Panc1 (cell line): Measurements from ENCODE around the gene PGK1.

ENCODE experiments used
- POLR2AphosphoS5 ChIP-seq: IDR thresholded peaks from 2 replicates; pipeline ENCODE4 v1.6.1; 2012; ENCODE audit warnings: mild to moderate bottlenecking, low read depth, low read length, moderate library complexity
- TF ChIP-seq, protein P1 (sequence below): fragments of 450-650 bp; IDR thresholded peaks from 2 replicates; pipeline ENCODE4 v1.5.1; 2017; ENCODE audit warnings: mild to moderate bottlenecking

DNA sequence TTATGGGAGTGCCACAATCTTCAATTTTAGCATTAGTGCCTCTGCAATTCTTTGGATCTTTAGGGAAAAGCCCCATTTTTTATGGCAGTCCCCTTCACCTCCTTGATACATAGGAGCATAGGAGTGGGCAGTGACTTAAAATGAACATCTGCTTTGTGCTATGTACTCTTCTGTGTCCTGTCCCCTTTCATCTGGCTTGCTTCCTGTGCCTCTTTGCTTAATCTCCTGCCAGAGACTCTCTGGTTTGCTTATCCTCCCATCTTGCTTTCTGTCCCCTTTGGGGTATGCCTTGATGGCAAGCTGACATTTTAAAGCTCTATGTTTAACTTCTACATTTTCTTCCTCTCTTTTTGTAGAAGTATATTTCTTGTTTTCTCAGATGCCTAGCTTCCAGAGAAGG lies 12.3 kb downstream of the PGK1 start:
- TF ChIP-seq, protein P1, sequence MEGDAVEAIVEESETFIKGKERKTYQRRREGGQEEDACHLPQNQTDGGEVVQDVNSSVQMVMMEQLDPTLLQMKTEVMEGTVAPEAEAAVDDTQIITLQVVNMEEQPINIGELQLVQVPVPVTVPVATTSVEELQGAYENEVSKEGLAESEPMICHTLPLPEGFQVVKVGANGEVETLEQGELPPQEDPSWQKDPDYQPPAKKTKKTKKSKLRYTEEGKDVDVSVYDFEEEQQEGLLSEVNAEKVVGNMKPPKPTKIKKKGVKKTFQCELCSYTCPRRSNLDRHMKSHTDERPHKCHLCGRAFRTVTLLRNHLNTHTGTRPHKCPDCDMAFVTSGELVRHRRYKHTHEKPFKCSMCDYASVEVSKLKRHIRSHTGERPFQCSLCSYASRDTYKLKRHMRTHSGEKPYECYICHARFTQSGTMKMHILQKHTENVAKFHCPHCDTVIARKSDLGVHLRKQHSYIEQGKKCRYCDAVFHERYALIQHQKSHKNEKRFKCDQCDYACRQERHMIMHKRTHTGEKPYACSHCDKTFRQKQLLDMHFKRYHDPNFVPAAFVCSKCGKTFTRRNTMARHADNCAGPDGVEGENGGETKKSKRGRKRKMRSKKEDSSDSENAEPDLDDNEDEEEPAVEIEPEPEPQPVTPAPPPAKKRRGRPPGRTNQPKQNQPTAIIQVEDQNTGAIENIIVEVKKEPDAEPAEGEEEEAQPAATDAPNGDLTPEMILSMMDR: no peak
- TF ChIP-seq POLR2AphosphoS5: no peak
